DMS 273 treated with DMSO at 0.1 percent for 48 hours (cell line): Measurements from ENCODE around the gene DMBT1.
"Not testable (repeated sequence)": the region's sequence is repeated elsewhere in the genome, so short reads cannot be mapped to it uniquely, and the experiment has no call there.

Source experiments
- DNase-seq: peaks from one replicate; lab custom pipeline; 2025; lab: John Stamatoyannopoulos, UW

Gene DMBT1

GRCh38 chr10:122587098-122587760 is 26.7 kb downstream of the DMBT1 start:
- DNase-seq, result no peak

- DNase-seq, result no peak
Measured at GRCh38 chr10:122588381-122588780, 27.8 kb downstream of the DMBT1 start.

- DNase-seq, result no peak
Measured at GRCh38 chr10:122590153-122590552, 29.6 kb downstream of the DMBT1 start.

DNA sequence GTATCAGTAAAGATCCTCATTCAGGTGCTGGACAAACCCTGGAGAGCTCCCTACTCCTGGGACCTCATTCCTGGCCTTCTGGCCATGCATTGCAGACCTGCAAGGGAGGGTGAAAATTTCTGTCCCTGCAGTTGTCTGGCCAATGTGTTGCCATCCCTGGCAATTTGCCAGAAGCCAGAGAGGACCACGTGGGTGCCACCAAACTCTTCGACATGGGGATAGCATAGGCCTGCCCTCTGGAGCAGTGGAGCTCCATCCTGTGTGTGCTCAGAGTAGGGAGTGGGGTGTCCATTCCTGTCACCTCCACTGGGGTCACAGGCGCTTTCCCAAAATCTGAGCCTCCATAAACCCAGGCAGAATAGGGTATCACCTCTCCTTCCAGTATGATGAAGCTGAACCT is 31.2 kb downstream of the DMBT1 start:
- DNase-seq, result no peak

- DNase-seq, result no peak
Measured at GRCh38 chr10:122592161-122592560, 31.6 kb downstream of the DMBT1 start.

DNA sequence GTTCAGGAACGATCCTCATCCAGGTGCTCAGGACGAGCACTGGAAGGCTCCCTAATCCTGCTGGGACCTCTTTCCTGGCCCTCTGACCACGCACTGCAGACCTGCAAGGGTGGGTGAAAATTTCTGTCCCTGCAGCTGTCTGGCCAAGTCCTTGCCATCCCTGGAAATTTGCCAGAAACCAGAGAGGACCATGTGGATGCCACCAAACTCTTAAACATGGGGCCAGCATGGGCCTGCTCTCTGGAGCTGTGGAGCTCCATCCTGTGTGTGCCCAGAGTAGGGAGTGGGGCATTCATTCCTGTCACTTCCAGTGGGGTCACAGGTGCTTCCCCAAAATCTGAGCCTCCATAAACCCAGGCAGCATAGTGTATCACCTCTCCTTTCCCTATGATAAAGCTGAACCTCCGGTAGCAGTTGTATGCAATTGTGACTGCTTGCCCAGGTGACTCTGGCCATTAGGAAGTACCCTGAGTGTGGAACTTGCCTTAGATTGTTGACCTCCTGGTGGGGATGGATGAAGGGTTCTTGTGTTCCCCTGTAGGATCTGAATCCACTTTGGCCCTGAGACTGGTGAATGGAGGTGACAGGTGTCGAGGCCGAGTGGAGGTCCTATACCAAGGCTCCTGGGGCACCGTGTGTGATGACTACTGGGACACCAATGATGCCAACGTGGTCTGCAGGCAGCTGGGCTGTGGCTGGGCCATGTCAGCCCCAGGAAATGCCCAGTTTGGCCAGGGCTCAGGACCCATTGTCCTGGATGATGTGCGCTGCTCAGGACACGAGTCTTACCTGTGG is 57.1 kb downstream of the DMBT1 start:
- DNase-seq, result no peak

GRCh38 chr10:122618461-122619165 is 58.1 kb downstream of the DMBT1 start:
- no peak for DNase-seq

- DNase-seq, result not testable (repeated sequence)
Measured at GRCh38 chr10:122620961-122621360, 60.4 kb downstream of the DMBT1 start.

DNA sequence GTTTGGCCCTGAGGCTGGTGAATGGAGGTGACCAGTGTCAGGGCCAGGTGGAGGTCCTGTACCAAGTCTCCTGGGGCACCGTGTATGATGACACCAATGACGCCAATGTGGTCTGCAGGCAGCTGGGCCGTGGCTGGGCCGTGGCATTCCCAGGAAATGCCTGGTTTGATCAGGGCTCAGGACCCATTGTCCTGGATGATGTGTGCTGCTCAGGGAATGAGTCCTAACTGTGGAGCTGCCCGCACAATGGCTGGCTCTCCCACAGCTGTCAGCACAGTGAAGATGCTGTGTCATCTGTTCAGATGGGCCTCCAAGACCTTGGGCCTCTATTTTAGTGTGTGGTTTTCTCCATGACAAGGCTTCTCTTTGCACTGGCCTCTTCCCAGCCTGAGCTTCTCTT is 64.0 kb downstream of the DMBT1 start:
- no peak for DNase-seq

DNA sequence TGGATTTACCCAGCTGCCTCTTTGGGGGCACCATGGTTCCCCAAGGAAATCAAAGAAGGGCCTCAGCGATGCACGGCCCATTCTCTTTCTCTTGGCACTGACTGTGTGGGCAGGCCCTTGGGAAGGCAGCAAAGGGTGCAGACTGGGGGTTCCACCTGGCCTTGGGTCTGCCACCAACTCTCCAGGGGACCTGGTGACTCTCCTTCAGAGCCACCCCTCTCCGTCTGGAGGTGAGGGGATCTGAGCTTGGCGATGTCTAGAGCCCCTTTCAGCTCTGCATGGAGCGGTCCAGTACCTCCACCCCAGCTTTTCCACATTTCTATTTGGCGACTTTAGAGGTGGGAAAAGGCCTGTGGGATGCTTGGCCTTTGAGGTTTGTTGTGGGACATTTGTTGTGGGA is 70.0 kb downstream of the DMBT1 start:
- no peak for DNase-seq

- DNase-seq, result no peak
Measured at GRCh38 chr10:122632031-122632430, 71.5 kb downstream of the DMBT1 start.

GRCh38 chr10:122632576-122632975 is 72.0 kb downstream of the DMBT1 start:
- no peak for DNase-seq

DNA sequence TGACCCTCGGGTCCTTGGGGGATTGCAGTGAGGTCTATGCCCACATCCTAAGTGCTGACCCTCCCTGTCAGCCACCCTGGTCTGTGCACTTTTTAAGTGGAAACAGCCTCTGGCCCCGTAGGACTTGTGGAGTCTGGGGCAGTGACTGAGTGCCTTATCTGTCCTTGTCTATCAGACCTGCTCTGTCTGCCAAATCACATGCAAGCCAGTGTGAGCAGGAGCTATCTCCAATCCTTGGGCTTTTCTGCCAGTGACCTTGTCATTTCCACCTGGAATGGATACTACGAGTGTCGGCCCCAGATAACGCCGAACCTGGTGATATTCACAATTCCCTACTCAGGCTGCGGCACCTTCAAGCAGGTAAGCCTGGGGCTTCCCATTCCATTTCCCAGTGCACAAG is 76.4 kb downstream of the DMBT1 start:
- no peak for DNase-seq

- no peak for DNase-seq
Measured at GRCh38 chr10:122637376-122637775, 76.8 kb downstream of the DMBT1 start.

DNA sequence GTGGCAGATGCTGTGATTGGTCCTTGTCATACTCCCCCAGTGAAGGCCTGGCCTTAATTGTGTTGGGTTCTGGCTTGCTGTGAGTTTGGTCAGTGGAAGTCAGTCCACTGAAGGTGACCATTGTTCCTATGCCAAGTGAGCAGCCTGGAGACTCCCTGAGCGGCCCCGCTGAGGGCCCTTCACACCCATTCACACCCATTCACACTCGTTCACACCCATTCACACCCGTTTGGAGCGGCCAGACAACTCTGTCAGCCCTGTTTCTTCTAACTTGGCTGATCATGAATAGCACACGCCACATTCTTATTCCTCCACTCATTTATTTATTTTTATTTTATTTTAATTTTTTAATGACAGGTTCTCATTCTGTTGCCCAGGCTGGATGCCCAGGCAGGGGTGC is 77.6 kb downstream of the DMBT1 start:
- no peak for DNase-seq

- DNase-seq, result no peak
Measured at GRCh38 chr10:122639801-122640200, 79.2 kb downstream of the DMBT1 start.

GRCh38 chr10:122640921-122641320 is 80.4 kb downstream of the DMBT1 start:
- DNase-seq, result no peak

DNA sequence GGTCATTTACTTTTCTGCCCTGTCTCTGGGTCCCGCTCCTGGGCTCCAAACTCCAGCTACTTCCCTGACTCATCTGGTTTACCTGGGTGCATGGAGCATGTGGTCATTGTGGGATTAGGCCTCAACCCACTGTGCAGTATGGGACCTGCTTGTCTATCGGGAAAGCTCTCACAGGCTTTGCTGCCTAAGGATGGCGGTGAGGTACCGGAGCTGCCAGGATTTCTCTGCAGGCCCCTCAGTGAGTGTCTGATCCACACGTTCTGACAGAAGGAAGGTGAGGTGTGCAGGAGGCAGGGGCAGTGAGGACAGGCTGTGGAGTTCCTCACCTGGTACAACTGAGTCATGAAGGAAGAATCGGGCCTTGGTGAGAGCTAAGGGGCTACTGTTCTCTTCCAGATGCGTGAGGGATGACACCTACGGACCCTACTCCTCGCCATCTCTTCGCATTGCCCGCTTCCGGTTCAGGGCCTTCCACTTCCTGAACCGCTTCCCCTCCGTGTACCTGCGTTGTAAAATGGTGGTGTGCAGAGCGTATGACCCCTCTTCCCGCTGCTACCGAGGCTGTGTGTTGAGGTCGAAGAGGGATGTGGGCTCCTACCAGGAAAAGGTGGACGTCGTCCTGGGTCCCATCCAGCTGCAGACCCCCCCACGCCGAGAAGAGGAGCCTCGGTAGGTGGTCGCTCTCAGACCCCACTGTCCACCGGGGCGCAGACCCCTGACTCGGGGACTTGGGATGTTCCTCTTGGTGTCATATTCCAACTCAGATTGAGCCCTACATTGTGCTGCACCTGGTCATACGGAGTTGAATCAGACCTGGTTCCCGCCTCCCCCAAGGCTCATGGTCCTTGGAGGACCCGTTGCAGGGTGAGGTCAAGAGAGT is 82.4 kb downstream of the DMBT1 start:
- no peak for DNase-seq

DNA sequence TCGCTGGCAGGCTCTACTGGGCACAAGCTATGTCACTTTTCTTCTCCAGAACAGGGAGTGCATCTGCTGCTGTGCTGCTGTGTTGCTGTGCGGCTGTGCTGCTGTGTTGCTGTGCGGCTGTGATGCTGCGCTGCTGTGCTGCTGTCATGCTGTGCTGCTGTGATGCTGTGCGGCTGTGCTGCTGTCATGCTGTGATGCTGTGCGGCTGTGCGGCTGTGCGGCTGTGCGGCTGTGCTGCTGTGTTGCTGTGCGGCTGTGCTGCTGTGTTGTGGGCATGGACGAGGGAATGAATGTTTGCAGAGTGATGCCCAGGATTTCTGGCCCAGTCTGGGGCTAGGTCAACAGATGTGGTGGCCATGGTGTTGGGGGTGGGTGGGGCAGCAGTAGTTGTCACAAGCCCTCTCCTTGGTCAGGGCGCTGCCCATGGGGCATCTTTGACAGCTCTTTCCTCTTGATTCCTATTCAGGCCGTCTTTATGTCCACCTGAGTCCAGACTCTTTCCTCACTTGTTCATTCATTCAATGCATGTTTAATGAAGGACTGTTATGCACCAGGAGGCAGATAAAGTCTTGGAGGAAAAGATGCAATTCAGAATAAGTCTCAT is 83.5 kb downstream of the DMBT1 start:
- DNase-seq, result no peak

DNA sequence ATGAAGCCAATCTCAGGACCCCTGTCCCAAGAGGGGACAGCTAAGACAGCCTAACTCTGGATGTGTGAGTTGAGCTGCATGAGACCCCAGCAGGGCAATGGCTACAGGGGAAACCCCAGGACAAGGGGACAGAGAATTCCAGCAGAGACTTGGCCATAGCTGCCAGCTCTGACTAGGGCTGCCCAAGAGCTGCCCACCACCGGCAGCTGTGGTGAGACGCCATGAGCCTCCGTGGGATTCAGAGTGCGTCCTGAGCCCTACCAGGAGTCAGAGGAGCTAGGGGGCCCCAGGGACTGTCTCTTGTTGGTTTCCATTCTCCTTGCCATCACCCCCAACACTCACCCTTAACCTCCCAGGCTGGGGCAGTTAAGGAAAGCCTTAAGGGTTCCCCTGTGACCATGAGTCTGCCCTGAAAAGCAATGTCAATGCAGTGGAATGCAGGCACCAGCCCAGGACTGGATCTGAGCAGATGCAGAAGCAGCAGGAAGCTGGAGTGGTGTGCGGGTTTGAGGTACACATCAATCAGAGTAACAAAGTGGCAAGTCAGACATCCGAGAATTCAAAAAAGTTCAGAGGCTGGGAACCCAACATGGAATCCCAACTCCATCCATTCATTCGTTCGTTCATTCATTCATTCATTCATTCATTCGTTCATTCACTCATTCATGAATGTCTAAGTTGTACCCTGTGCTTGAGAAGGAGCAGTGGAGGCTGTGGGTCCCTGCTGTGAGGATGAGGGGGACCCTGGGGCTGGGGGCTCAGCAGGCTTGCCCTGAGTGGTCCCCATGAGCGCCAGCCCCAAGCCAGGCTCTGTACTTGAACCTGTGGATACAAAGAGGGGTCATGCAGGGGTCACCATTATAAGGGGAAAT is 86.2 kb downstream of the DMBT1 start:
- DNase-seq, result no peak
